ENCODE data around the gene FGR.

Gene FGR

DNA sequence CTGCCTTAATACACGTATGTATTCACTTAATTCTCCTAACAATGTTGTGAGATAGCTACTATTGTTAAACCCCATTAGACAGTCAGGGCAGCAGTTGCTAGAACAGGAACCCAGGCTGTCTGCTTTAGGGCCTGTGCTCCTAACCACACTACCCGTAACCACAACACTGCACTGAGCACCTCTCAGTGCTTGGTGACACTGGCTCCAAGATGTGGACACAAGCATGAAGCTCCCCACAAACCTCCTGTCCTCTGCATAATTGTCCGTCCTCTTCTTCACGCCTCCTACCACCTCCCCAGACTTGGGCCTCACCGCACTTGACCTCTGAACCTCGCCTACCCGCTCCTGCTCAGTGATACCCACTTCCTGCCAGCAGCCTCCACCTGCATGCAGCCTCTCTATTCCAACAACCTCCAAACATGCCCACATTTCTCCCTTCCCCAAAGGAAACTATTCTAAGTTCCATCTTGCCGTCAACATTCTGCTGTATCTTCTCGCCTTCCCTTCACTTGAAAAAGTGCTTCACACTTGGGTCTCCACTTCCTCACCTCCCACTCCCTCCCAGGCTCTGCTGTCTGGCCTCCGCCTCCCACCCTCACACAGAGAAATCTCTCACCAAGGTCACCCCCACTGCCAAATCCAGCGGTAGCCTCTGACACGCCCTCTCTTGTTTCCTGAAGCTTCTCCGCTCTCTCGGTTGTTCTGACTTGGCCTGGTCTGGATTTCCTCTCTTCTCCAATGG is 16.5 kb downstream of the FGR start:
- peak; percentile 54; the same call in 1 of the 2 replicates for TF ChIP-seq POU2F2 (IDR thresholded peaks at IDR 0.05; ENCODE audit: low read depth, low read length)
- TF ChIP-seq PAX5 (IDR thresholded peaks at IDR 0.05; ENCODE audit: insufficient read depth, low read length, severe bottlenecking), result no peak
- TF ChIP-seq SPI1 (IDR thresholded peaks at IDR 0.05; ENCODE audit: low read depth, low read length), result peak; percentile 24; the same call in 1 of the 2 replicates
- FAIRE-seq (peak; percentile 87), DNase-seq (ENCODE audit: insufficient read length, low spot score) (no peak)

DNA sequence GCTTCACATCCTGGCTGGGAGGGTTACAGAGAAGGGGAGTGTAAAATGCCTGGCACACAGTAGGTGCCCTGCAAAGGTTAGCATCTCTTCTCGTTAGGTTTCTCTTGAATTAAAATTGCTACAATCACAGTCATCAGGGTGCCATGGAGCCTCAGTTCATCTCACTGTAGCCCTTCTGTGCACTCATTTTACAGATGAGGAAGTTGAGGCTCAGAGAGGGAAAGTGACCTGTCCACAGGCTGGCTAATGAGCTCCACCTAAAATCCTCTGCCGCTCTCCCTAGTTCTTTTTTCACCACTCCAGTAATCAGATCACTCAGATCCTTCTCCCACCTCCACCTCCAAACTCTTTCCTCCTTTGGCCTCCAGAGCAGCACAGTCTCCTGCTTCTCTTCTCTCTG is 17.6 kb downstream of the FGR start:
- FAIRE-seq, result peak; percentile 52
- TF ChIP-seq PAX5 (IDR thresholded peaks at IDR 0.05; ENCODE audit: insufficient read depth, low read length, severe bottlenecking) (no peak), POU2F2 (IDR thresholded peaks at IDR 0.05; ENCODE audit: low read depth, low read length) (no peak), POLR2AphosphoS5 (IDR thresholded peaks at IDR 0.05; ENCODE audit: low read depth, low read length) (no peak), POLR2A (IDR thresholded peaks at IDR 0.05; ENCODE audit: low read depth, low read length) (no peak), SPI1 (IDR thresholded peaks at IDR 0.05; ENCODE audit: low read depth, low read length) (no peak), TAF1 (IDR thresholded peaks at IDR 0.05; ENCODE audit: low read depth, low read length) (no peak)
- DNase-seq (ENCODE audit: insufficient read length, low spot score), result no peak

DNA sequence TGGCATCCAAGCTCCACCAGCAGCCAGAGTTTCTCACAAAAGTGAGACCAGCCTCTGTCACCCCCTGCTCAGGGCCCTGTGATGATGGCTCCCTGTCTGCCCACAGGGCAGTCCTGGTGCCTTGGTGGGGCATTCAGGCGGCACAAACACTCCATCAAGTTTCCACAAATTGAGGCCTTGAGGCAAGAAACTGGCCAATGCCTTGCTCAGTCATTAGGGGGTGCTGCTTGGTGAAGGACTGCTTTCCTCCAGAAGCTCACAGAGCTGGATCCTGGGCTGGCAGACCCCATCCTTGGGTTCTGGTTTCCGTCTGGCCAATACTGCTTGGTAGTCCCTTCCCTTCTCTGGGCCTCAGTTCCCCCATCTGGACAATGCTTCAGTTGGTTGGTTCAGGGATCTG is 18.5 kb downstream of the FGR start:
- no peak for DNase-seq (ENCODE audit: insufficient read length, low spot score)
- FAIRE-seq, result peak; percentile 20
- no peak for TF ChIP-seq POU2F2 (IDR thresholded peaks at IDR 0.05; ENCODE audit: low read depth, low read length)
- TF ChIP-seq POLR2A (IDR thresholded peaks at IDR 0.05; ENCODE audit: low read depth, low read length), result no peak; the same call in 1 of the 2 replicates
- no peak for TF ChIP-seq TAF1 (IDR thresholded peaks at IDR 0.05; ENCODE audit: low read depth, low read length)
- TF ChIP-seq PAX5 (IDR thresholded peaks at IDR 0.05; ENCODE audit: insufficient read depth, low read length, severe bottlenecking), result no peak
- no peak for TF ChIP-seq POLR2AphosphoS5 (IDR thresholded peaks at IDR 0.05; ENCODE audit: low read depth, low read length)
- no peak for TF ChIP-seq SPI1 (IDR thresholded peaks at IDR 0.05; ENCODE audit: low read depth, low read length)

DNA sequence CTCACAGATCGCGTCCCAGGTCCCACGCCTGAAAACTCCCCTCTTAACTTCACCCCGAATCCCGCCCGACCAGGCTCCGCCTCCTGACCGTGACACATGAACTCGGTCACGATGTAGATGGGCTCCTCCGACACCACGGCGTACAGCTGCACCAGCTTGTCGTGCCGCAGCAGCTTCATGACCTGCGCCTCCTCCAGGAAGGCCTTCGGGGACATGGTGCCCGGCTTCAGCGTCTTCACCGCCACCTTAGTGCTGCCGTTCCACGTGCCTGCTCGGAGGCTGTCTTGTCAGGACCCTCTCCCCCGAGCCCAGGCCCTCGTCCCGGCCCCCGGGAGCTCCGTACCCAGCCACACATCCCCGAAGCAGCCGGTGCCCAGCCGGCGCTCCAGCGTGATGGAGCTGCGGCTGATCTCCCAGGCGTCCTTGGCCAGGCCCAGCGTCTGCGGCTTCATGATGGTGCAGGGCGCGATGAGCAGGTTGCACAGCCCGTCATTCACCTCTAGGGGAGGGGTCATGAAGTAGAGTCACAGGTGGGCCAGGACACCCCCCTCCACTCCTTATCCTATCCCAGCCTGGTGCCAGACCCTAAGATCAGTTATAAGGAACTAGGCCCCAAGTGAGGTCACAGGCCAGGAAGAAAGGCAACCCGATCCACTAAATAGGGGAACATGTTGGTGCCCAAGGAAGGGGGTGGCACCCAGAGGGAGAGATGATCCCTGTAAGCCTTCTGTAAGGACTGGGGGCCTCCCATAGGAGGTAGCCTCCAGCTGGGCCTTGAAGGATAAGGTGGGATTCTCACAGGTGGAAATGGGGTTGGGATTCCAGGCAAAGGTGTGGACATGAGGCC is 19.4 kb downstream of the FGR start:
- FAIRE-seq (no peak), DNase-seq (ENCODE audit: insufficient read length, low spot score) (no peak)
- TF ChIP-seq POLR2A (IDR thresholded peaks at IDR 0.05; ENCODE audit: low read depth, low read length), result no peak
- TF ChIP-seq POU2F2 (IDR thresholded peaks at IDR 0.05; ENCODE audit: low read depth, low read length), result no peak
- no peak for TF ChIP-seq PAX5 (IDR thresholded peaks at IDR 0.05; ENCODE audit: insufficient read depth, low read length, severe bottlenecking)
- TF ChIP-seq SPI1 (IDR thresholded peaks at IDR 0.05; ENCODE audit: low read depth, low read length), result no peak
- no peak for TF ChIP-seq POLR2AphosphoS5 (IDR thresholded peaks at IDR 0.05; ENCODE audit: low read depth, low read length)
- no peak for TF ChIP-seq TAF1 (IDR thresholded peaks at IDR 0.05; ENCODE audit: low read depth, low read length)

DNA sequence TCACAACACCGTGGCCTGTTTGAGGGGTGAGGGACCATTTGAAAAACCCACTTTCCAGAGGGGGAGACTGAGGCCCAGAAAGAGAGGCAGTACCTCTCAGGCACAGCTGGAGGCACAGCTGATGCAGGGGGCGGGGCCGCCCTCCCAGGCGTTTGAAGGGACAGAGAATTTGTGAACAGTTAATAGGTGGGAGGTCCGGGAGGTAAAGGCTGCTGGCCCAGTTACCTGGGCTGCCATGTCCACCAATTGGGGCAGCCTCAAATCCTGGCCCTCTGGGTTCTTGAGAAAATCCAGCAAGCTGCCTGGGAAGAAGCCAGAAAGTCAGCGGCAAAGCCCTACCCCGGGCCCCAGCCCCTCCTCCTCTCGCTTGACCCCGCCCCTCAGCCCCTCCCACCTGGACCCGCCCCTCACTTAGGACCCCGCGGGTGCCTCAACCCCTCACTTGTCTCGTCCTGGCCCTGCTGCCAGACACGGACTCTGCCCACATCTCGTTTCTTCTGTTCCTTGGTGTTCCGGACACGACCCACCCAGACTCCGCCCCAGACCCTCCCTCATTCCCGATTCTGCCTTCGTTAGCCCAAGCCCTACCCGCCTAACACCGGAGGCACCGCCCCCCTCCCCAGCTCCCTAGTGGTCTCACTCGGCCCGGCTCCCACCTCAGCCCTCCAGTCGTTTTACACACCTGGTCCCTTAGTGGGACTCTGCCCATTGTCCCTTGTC is 20.2 kb downstream of the FGR start:
- FAIRE-seq (no peak), DNase-seq (ENCODE audit: insufficient read length, low spot score) (no peak)
- TF ChIP-seq POLR2AphosphoS5 (IDR thresholded peaks at IDR 0.05; ENCODE audit: low read depth, low read length), result no peak
- TF ChIP-seq TAF1 (IDR thresholded peaks at IDR 0.05; ENCODE audit: low read depth, low read length), result no peak
- no peak for TF ChIP-seq SPI1 (IDR thresholded peaks at IDR 0.05; ENCODE audit: low read depth, low read length)

DNA sequence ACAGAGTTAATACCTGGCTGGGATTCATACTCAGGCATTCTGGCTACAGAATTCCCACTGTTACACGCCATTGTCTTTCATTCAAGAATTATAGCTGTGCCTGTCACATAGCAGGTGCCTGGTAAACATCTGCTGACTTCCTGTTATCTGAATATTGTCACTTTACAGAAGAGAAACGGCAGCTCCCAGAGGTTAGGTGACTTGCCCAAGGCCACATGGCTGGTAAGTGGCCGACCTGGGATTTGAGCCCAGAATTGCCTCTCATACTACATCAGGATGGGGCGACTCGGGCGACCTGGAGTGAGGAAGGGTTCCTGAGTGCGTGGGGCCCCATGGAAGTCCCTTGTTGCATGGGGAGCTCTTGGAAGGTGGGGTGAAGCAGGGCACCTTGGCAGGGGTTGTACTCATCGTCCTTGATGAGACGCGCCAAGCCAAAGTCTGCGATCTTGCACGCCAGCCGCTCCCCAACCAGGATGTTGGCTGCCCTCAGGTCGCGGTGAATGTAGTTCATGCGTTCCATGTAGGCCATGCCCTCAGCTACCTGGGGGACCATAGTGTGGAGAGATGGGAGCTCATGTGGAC is 20.9 kb downstream of the FGR start:
- DNase-seq (ENCODE audit: insufficient read length, low spot score) (no peak), FAIRE-seq (no peak)
- no peak; the same call in 1 of the 2 replicates for TF ChIP-seq POLR2A (IDR thresholded peaks at IDR 0.05; ENCODE audit: low read depth, low read length)
- TF ChIP-seq SPI1 (IDR thresholded peaks at IDR 0.05; ENCODE audit: low read depth, low read length), result no peak
- TF ChIP-seq POLR2AphosphoS5 (IDR thresholded peaks at IDR 0.05; ENCODE audit: low read depth, low read length), result no peak
- no peak for TF ChIP-seq TAF1 (IDR thresholded peaks at IDR 0.05; ENCODE audit: low read depth, low read length)
- TF ChIP-seq PAX5 (IDR thresholded peaks at IDR 0.05; ENCODE audit: insufficient read depth, low read length, severe bottlenecking), result no peak
- TF ChIP-seq POU2F2 (IDR thresholded peaks at IDR 0.05; ENCODE audit: low read depth, low read length), result no peak

DNA sequence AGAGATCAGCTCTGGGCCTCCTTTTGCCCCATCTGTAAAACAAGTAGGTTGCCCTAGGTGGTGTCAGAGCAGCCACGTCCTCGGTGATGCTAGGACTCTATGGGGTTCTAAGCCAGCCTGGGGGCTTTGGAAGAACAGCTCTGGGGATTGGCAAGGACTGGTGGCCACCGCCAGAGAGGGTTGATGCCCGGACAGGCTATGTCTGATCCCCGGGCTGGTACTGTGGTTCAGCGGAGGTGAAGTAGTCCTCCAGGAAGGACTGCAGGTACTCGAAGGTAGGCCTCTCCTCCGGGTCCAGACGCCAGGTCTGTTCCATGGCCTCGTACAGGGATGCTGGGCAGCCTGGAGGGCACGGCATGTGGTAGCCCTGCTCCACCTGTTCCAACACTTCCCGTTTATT is 22.3 kb downstream of the FGR start:
- no peak for TF ChIP-seq POU2F2 (IDR thresholded peaks at IDR 0.05; ENCODE audit: low read depth, low read length)
- TF ChIP-seq POLR2A (IDR thresholded peaks at IDR 0.05; ENCODE audit: low read depth, low read length), result no peak
- no peak for TF ChIP-seq POLR2AphosphoS5 (IDR thresholded peaks at IDR 0.05; ENCODE audit: low read depth, low read length)
- no peak for TF ChIP-seq SPI1 (IDR thresholded peaks at IDR 0.05; ENCODE audit: low read depth, low read length)
- TF ChIP-seq PAX5 (IDR thresholded peaks at IDR 0.05; ENCODE audit: insufficient read depth, low read length, severe bottlenecking), result no peak
- no peak for TF ChIP-seq TAF1 (IDR thresholded peaks at IDR 0.05; ENCODE audit: low read depth, low read length)
- DNase-seq (ENCODE audit: insufficient read length, low spot score) (no peak), FAIRE-seq (no peak)

DNA sequence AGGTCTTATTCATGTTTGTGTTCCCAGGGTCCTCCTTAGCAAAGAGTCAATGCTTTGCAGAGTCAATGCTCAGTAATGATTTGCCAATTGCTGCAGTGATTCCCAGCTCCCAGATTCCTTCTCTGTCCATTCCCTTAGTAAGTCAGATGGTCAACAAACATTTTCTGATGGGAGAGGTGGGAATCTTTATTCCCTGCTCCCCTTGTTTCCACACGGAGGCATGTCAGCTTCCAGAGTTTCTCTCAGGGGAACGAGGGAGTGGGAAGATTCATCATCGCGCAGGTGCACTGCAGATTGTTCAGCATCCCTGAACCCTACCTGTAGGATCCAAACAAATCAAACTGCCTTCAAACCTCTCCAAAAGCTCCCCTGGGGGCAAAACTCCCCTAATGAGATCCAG is 23.5 kb downstream of the FGR start:
- DNase-seq (ENCODE audit: insufficient read length, low spot score) (no peak), FAIRE-seq (no peak)
- no peak for TF ChIP-seq POU2F2 (IDR thresholded peaks at IDR 0.05; ENCODE audit: low read depth, low read length)
- TF ChIP-seq POLR2A (IDR thresholded peaks at IDR 0.05; ENCODE audit: low read depth, low read length), result no peak
- TF ChIP-seq SPI1 (IDR thresholded peaks at IDR 0.05; ENCODE audit: low read depth, low read length), result no peak

DNA sequence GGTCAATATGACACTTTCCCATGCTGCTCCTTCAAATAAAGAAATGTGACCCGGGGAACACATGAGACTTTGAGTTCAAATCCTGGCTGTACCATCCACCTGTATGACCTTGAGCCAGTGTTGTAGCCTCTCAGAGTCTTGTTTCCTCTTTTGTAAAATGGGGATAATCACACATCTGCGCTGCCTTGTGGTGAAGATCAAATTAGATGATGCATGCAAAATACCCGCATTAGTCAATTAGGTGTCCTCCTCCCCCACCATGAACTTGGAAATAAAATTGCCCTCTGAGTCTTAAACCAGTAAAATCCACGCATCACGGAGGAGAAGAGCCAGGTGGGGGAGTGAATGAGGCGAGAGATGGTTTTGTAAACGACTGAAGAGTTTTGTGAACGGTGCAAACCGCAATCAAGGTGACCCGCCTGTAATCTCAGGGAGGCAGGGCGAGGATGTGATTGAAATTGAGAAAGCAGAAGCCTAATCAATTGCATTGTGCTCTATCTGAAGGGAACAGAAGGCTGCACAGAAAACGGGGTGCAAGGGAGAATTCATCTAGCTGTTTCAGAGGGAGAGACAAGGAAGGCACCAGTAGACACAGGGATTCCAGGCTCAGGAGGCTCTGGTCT is 25.3 kb downstream of the FGR start:
- TF ChIP-seq TAF1 (IDR thresholded peaks at IDR 0.05; ENCODE audit: low read depth, low read length) (no peak), POU2F2 (IDR thresholded peaks at IDR 0.05; ENCODE audit: low read depth, low read length) (no peak), PAX5 (IDR thresholded peaks at IDR 0.05; ENCODE audit: insufficient read depth, low read length, severe bottlenecking) (no peak), POLR2AphosphoS5 (IDR thresholded peaks at IDR 0.05; ENCODE audit: low read depth, low read length) (no peak), POLR2A (IDR thresholded peaks at IDR 0.05; ENCODE audit: low read depth, low read length) (no peak), SPI1 (IDR thresholded peaks at IDR 0.05; ENCODE audit: low read depth, low read length) (no peak)
- FAIRE-seq, result peak; percentile 72
- DNase-seq (ENCODE audit: insufficient read length, low spot score), result no peak
